ENCODE measurements around the gene ALAS1. TPM values are rescaled to one million over a fixed set of nuclear protein-coding genes. Genes with fewer than 3 reads are reported as not detected.

ALAS1 gene
- total and polyA plus RNA-seq, 2 donors (not counting 1 experiment from before 2014, with no cell fraction given): 26.1 to 30.2 TPM

- Histone ChIP-seq H3K79me2 (ENCODE audit: control insufficient read depth, insufficient read depth, low read length) (peaks cover 78% of the 10 kb centered on the region), H3K36me3 (replicated peaks in 1 of 2; ENCODE audit: control extremely low read depth in 1 of 2, control insufficient read depth in 1 of 2, extremely low read depth in 1 of 2, insufficient read depth in 2 of 2, low read length in 1 of 2) (peaks cover 6 to 35% of the 10 kb centered on the region in 2 experiments), H3K4me2 (replicated peaks; ENCODE audit: low read depth, low read length, poor library complexity, severe bottlenecking) (peak overlapping the region; percentile 78), H3K9ac (ENCODE audit: low read length) (peak overlapping the region; percentile 83), H3K27ac (ENCODE audit: low read length in 2 of 2) (no peak overlapping the region), H3K4me1 (ENCODE audit: control insufficient read depth in 2 of 2, insufficient read depth in 2 of 2, low read length in 2 of 2) (peaks cover 32 to 53% of the 10 kb centered on the region in 2 donors), H3K27me3 (replicated peaks in 1 of 4; ENCODE audit: control extremely low read depth in 1 of 4, control insufficient read depth in 3 of 4, insufficient read depth in 4 of 4, low read length in 3 of 4) (no peaks in the 10 kb centered on the region), H3K9me3 (ENCODE audit: control extremely low read depth in 1 of 3, control insufficient read depth in 2 of 3, insufficient read depth in 1 of 3, low read length in 2 of 3) (no peaks in the 10 kb centered on the region), H3K4me3 (ENCODE audit: control extremely low read depth in 1 of 5, extremely low read depth in 1 of 5, insufficient read depth in 1 of 5, low read depth in 2 of 5, low read length in 4 of 5) (peak overlapping the region; percentile 75 to 99 (median 93)), H2AFZ (ENCODE audit: insufficient read depth, low read depth, low read length, poor library complexity, severe bottlenecking) (no peak overlapping the region), H4K20me1 (ENCODE audit: control insufficient read depth, insufficient read depth, low read length, poor library complexity, severe bottlenecking) (peaks cover 52% of the 10 kb centered on the region)
- POLR2A ChIA-PET: interaction anchor here (0.5 to 3.1 kb wide), 6 partner anchors 12 to 226 kb away, joined by 3 to 28 read pairs (median 10); partner anchors contain the start of genes TLR9 and WDR82
- CTCF ChIA-PET: interaction anchor here (1.4 to 18.5 kb wide), 6 partner anchors 15 to 101 kb away, joined by 4 to 237 read pairs (median 19); partner anchors contain the start of gene TLR9
- peak overlapping the region; percentile 6 for H3K27ac Mint-ChIP-seq
- H3K9me3 Mint-ChIP-seq (ENCODE audit: insufficient read depth): no peaks in the 10 kb centered on the region
- DNase-seq (peak; percentile 14), ATAC-seq (ENCODE audit: low read depth) (no peak)
- 35% methylated on average over 7 of the region's 8 CpGs for WGBS (ENCODE audit: insufficient coverage)
- TF ChIP-seq EZH2 (IDR thresholded peaks at IDR 0.05; ENCODE audit: borderline replicate concordance, insufficient read depth, low read depth, low read length, poor library complexity, severe bottlenecking): no peak
- TF ChIP-seq CTCF (IDR thresholded peaks at IDR 0.05): no peak
- H3K4me1 Mint-ChIP-seq: peaks cover 55% of the 10 kb centered on the region
- H3K27me3 Mint-ChIP-seq: no peaks in the 10 kb centered on the region
- intact Hi-C loops (cut with micrococcal nuclease): no loop called here
- H3K4me3 Mint-ChIP-seq: peak overlapping the region; percentile 99
These were observed 39.8 kb downstream of the ALAS1 start for GRCh38 chr3:52237657-52238172.

GRCh38 chr3:52238193-52238760, 40.3 kb downstream of the ALAS1 start:
- Mint-ChIP-seq H3K9me3 (ENCODE audit: insufficient read depth) (no peaks in the 10 kb centered on the region), H3K27me3 (no peaks in the 10 kb centered on the region), H3K4me3 (peak overlapping the region; percentile 99), H3K4me1 (peaks cover 58% of the 10 kb centered on the region), H3K27ac (peak overlapping the region; percentile 93)
- H3K9ac ChIP-seq (ENCODE audit: low read length): peak overlapping the region; percentile 83
- POLR2A ChIA-PET: interaction anchor here (0.6 to 3.1 kb wide), 9 partner anchors 11 to 90 kb away, joined by 3 to 28 read pairs (median 6); partner anchors contain the start of genes TLR9 and WDR82
- peaks cover 47% of the 10 kb centered on the region for H4K20me1 ChIP-seq (ENCODE audit: control insufficient read depth, insufficient read depth, low read length, poor library complexity, severe bottlenecking)
- DNase-seq (no peak), ATAC-seq (ENCODE audit: low read depth) (no peak)
- peak overlapping the region in 1 of 2 donors; percentile 27 for H3K27ac ChIP-seq (ENCODE audit: low read length in 2 of 2)
- peak overlapping the region; percentile 78 for H3K4me2 ChIP-seq (replicated peaks; ENCODE audit: low read depth, low read length, poor library complexity, severe bottlenecking)
- H3K36me3 ChIP-seq (replicated peaks in 1 of 2; ENCODE audit: control extremely low read depth in 1 of 2, control insufficient read depth in 1 of 2, extremely low read depth in 1 of 2, insufficient read depth in 2 of 2, low read length in 1 of 2): peaks cover 6 to 29% of the 10 kb centered on the region in 2 experiments
- H3K27me3 ChIP-seq (replicated peaks in 1 of 4; ENCODE audit: control extremely low read depth in 1 of 4, control insufficient read depth in 3 of 4, insufficient read depth in 4 of 4, low read length in 3 of 4): no peaks in the 10 kb centered on the region
- CTCF ChIA-PET: interaction anchor here (1.0 to 18.5 kb wide), 5 partner anchors 15 to 101 kb away, joined by 6 to 237 read pairs (median 32); partner anchors contain the start of genes TLR9 and WDR82
- no peaks in the 10 kb centered on the region for H3K9me3 ChIP-seq (ENCODE audit: control extremely low read depth in 1 of 3, control insufficient read depth in 2 of 3, insufficient read depth in 1 of 3, low read length in 2 of 3)
- peaks cover 33 to 48% of the 10 kb centered on the region in 2 donors for H3K4me1 ChIP-seq (ENCODE audit: control insufficient read depth in 2 of 2, insufficient read depth in 2 of 2, low read length in 2 of 2)
- peaks cover 72% of the 10 kb centered on the region for H3K79me2 ChIP-seq (ENCODE audit: control insufficient read depth, insufficient read depth, low read length)
- 9% methylated on average over 9 of the region's 11 CpGs for WGBS (ENCODE audit: insufficient coverage)
- H2AFZ ChIP-seq (ENCODE audit: insufficient read depth, low read depth, low read length, poor library complexity, severe bottlenecking): peak overlapping the region; percentile 94
- H3K4me3 ChIP-seq (ENCODE audit: control extremely low read depth in 1 of 5, extremely low read depth in 1 of 5, insufficient read depth in 1 of 5, low read depth in 2 of 5, low read length in 4 of 5): peak overlapping the region; percentile 75 to 99 (median 93)
- intact Hi-C loops (cut with micrococcal nuclease): no loop called here
- no peak for TF ChIP-seq CTCF (IDR thresholded peaks at IDR 0.05)

Measured in B cell (primary cell).